HepG2 (cell line): ENCODE measurements around the gene TDRD6. TPM values are rescaled to one million over a fixed set of nuclear protein-coding genes. Genes with fewer than 3 reads are reported as not detected.

Experiments
- ATAC-seq: fragments of 200-7000 bp; cut with Tn5 transposase; 3 replicates; pipeline ENCODE4 v1.9.1; 2020; ENCODE audit warnings: mild to moderate bottlenecking, moderate library complexity
- BruUV-seq: library from RNA; stranded (reverse); fragments of 400-500 nt; replicated peaks from 2 replicates; lab custom pipeline; 2021; lab: Mats Ljungman, UMichigan
- CTCF ChIA-PET: fragments of 300-600 bp; formaldehyde crosslinking; extraction: SDS; loops from one replicate; lab custom pipeline; 2021; ENCODE audit warnings: low total read pairs, inconsistent platforms, low intra/inter-chr PET ratio; lab: Yijun Ruan, JAX
- POLR2A ChIA-PET: fragments of 350-600 bp; sonication (Branson Sonifier 250); formaldehyde crosslinking; loops from one replicate; lab custom pipeline; 2020; ENCODE audit warnings: antibody characterized with exemption, inconsistent platforms; lab: Yijun Ruan, JAX
- DNase-seq: peaks from one replicate; pipeline ENCODE4 v3.0.0-alpha.2; 2015; ENCODE audit warnings: low spot score
- FAIRE-seq: peaks from 3 replicates; lab custom pipeline; 2011; peaks lifted over from hg19 to GRCh38; lab: Jason Lieb, UNC
- H2AFZ ChIP-seq: one replicate; pipeline ENCODE4 v1.6.1; 2011; ENCODE audit warnings: low read length, inconsistent platforms
- H3K27ac ChIP-seq: fragments of 300-600 bp; 3 replicates; pipeline ENCODE4 v1.8.0; 2011; ENCODE audit warnings: mixed run types, mild to moderate bottlenecking, mixed read lengths, low read length, inconsistent platforms; ENCODE audit not compliant: insufficient read depth; ENCODE audit errors: extremely low read length
- H3K27me3 ChIP-seq, 2 experiments: fragments of 200-600 bp in 1 of 2; 2 replicates in 1 of 2; 3 replicates in 1 of 2; pipeline versions ENCODE4 v1.6.0 to v1.8.0; 2011; ENCODE audit warnings: low read length in 2 of 2, mild to moderate bottlenecking in 2 of 2, moderate library complexity in 2 of 2, inconsistent platforms in 1 of 2; ENCODE audit not compliant: insufficient read depth in 2 of 2, control insufficient read depth in 1 of 2
- H3K36me3 ChIP-seq, 2 experiments: fragments of 200-600 bp in 1 of 2; replicated peaks in 1 of 2; 2 replicates in 1 of 2; 3 replicates in 1 of 2; pipeline versions ENCODE4 v1.5.1 to v1.8.0; 2011; ENCODE audit warnings: low read length in 2 of 2, inconsistent platforms in 1 of 2; ENCODE audit not compliant: insufficient read depth in 2 of 2, control insufficient read depth in 1 of 2
- H3K4me1 ChIP-seq: 2 replicates; pipeline ENCODE4 v1.5.1; 2012; ENCODE audit warnings: low read length, inconsistent platforms; ENCODE audit not compliant: insufficient read depth
- H3K4me2 ChIP-seq: 2 replicates; pipeline ENCODE4 v1.6.0; 2011; ENCODE audit warnings: low read depth, low read length, inconsistent platforms
- H3K4me3 ChIP-seq, 3 experiments: fragments of 200-600 bp in 1 of 3; sonication (generic), shearing (Covaris generic) in 1 of 3; replicated peaks in 1 of 3; 2 replicates each; pipeline ENCODE4 v1.5.1; 2011 to 2016; ENCODE audit warnings: low read length in 3 of 3, inconsistent platforms in 2 of 3, low read depth in 2 of 3, mild to moderate bottlenecking in 2 of 3, control low read depth in 1 of 3, mixed read lengths in 1 of 3; ENCODE audit not compliant: insufficient read depth in 1 of 3
- H3K79me2 ChIP-seq: one replicate; pipeline ENCODE4 v1.6.1; 2011; ENCODE audit warnings: low read length, inconsistent platforms; ENCODE audit not compliant: insufficient read depth
- H3K9ac ChIP-seq: 2 replicates; pipeline ENCODE4 v1.6.0; 2011; ENCODE audit warnings: mild to moderate bottlenecking, low read depth, low read length, inconsistent platforms; ENCODE audit not compliant: insufficient read depth
- H3K9me3 ChIP-seq: 2 replicates; pipeline ENCODE4 v1.5.1; 2012; ENCODE audit warnings: mild to moderate bottlenecking, low read length
- H4K20me1 ChIP-seq: 2 replicates; pipeline ENCODE4 v1.6.0; 2011; ENCODE audit warnings: inconsistent platforms, mild to moderate bottlenecking, low read length, moderate library complexity; ENCODE audit not compliant: insufficient read depth
- ATF7 ChIP-seq, 2 experiments: fragments of 450-650 bp in 1 of 2; sonication (generic) in 1 of 2; formaldehyde crosslinking in 1 of 2; IDR thresholded peaks; 2 replicates each; pipeline versions ENCODE4 v1.4.0 to v1.6.1; 2016 to 2020; ENCODE audit warnings: antibody characterized with exemption in 1 of 2, mild to moderate bottlenecking in 1 of 2, missing genetic modification reagents in 1 of 2
- NBN ChIP-seq: fragments of 450-650 bp; conservative IDR thresholded peaks from 2 replicates; pipeline ENCODE4 v1.6.1; 2017
- U2AF2 ChIP-seq: fragments of 200-400 bp; formaldehyde crosslinking; IDR thresholded peaks from 2 replicates; pipeline ENCODE4 v1.6.1; 2017; ENCODE audit warnings: low read depth, mild to moderate bottlenecking, low read length
- ZNF350 ChIP-seq: sonication (generic); formaldehyde crosslinking; IDR thresholded peaks from 2 replicates; pipeline ENCODE4 v1.4.0; 2020; ENCODE audit warnings: mild to moderate bottlenecking, low read depth, missing genetic modification reagents, borderline replicate concordance
- ZUFSP ChIP-seq: sonication (generic); formaldehyde crosslinking; IDR thresholded peaks from 2 replicates; pipeline ENCODE4 v1.9.0; 2021; ENCODE audit warnings: missing genetic modification reagents, mild to moderate bottlenecking, borderline replicate concordance
- WGBS: methylation state at CpG from one replicate; pipeline ENCODE4 v1.1.6; 2017; ENCODE audit warnings: low lambda C conversion rate; 5-methylcytosine and 5-hydroxymethylcytosine counted together
- in situ Hi-C: cut with HindIII; loops from 2 replicates; pipeline ENCODE4 v1.10.0; 2017; ENCODE audit warnings: low pct_unique_long_range_greater_than_20kb; ENCODE audit not compliant: extremely low pct_ligation_motif_present
- intact Hi-C: fragments of 100-400 bp; cut with micrococcal nuclease; formaldehyde crosslinking; loops from one replicate; pipeline ENCODE4 v1.10.0; 2022; ENCODE audit not compliant: unreplicated experiment
- polyA plus RNA-seq, 8 experiments: library from polyadenylated mRNA; depleted of rRNA in 3 of 8; stranded (reverse) in 7 of 8; unstranded in 1 of 8; fragments of >200 nt; fragmentation: Illumina TruSeq in 4 of 8; extraction: Trizol in 4 of 8; gene quantifications; 2 replicates each; pipeline versions ENCODE4 v1.2.1 to v1.2.3, GENCODE V29; 2011 to 2016; ENCODE audit warnings: low read depth in 4 of 8, missing spikeins in 1 of 8, mixed read lengths in 1 of 8; ENCODE audit not compliant: insufficient read depth in 1 of 8
- total RNA-seq, 5 experiments: library from RNA; depleted of rRNA; stranded (reverse); fragments of >200 nt; fragmentation: Illumina TruSeq; extraction: Trizol; gene quantifications; 2 replicates each; pipeline ENCODE4 v1.2.3, GENCODE V29; 2016; ENCODE audit warnings: low read depth in 1 of 5

TDRD6 gene
- total and polyA plus RNA-seq, 2 of the 13 experiments (the other 11 are each of a cell fraction or from before 2014, with no cell fraction given) = not detected

GRCh38 chr6:46729787-46730326 is 42.2 kb downstream of the TDRD6 start (continued):
- TF ChIP-seq ZUFSP (CRISPR knock-in tag) (no peak), ATF7 (IDR thresholded peaks at IDR 0.05) (peak; percentile 94), ATF7 (CRISPR knock-in tag; IDR thresholded peaks at IDR 0.05) (no peak), U2AF2 (no peak)

- Histone ChIP-seq H3K36me3 (no peaks in the 10 kb centered on the region), H3K27ac (no peak overlapping the region), H3K79me2 (no peaks in the 10 kb centered on the region), H2AFZ (no peak overlapping the region), H3K9ac (no peak overlapping the region), H3K4me1 (peaks cover 18% of the 10 kb centered on the region), H3K4me3 (no peak overlapping the region), H4K20me1 (no peaks in the 10 kb centered on the region), H3K4me2 (no peak overlapping the region), H3K27me3 (peaks cover 4 to 26% of the 10 kb centered on the region in 2 experiments; a peak in 4 of 5 replicates), H3K9me3 (no peaks in the 10 kb centered on the region)
- intact Hi-C loops (no loop called here), in situ Hi-C loops (no loop called here)
- ATAC-seq (no peak), FAIRE-seq (no peak), DNase-seq (no peak)
- TF ChIP-seq ZNF350 = no peak
- no peak for TF ChIP-seq NBN
- BruUV-seq = no TSS peak
- 16% methylated on average over 4 of the region's 4 CpGs for WGBS
- ChIA-PET CTCF (no interaction called here), POLR2A (no interaction called here)
Observed at GRCh38 chr6:46730921-46731461, 43.3 kb downstream of the TDRD6 start.
